Osteocyte (in vitro differentiated cells): ENCODE results near the gene SNCB. TPM values are rescaled to one million over a fixed set of nuclear protein-coding genes. Genes with fewer than 3 reads are reported as not detected.

Experiments
- DNase-seq: peaks from one replicate; pipeline ENCODE4 v3.0.0; 2021; ENCODE audit warnings: mixed read lengths; ENCODE audit not compliant: unreplicated experiment; ENCODE audit errors: extremely low spot score
- H3K27ac Mint-ChIP-seq: one replicate; pipeline ENCODE4 v1.8.0; 2021; ENCODE audit warnings: mild to moderate bottlenecking, mixed read lengths; ENCODE audit not compliant: unreplicated experiment
- H3K27me3 Mint-ChIP-seq: one replicate; pipeline ENCODE4 v1.8.0; 2021; ENCODE audit warnings: mixed read lengths; ENCODE audit not compliant: unreplicated experiment
- H3K36me3 Mint-ChIP-seq: one replicate; pipeline ENCODE4 v1.8.0; 2021; ENCODE audit warnings: mixed read lengths; ENCODE audit not compliant: unreplicated experiment
- H3K4me1 Mint-ChIP-seq: one replicate; pipeline ENCODE4 v1.8.0; 2021; ENCODE audit warnings: mixed read lengths; ENCODE audit not compliant: unreplicated experiment
- H3K4me3 Mint-ChIP-seq: one replicate; pipeline ENCODE4 v1.8.0; 2021; ENCODE audit warnings: mild to moderate bottlenecking, moderate library complexity, mixed read lengths; ENCODE audit not compliant: unreplicated experiment
- H3K9me3 Mint-ChIP-seq: one replicate; pipeline ENCODE4 v1.8.0; 2021; ENCODE audit warnings: mixed read lengths; ENCODE audit not compliant: unreplicated experiment
- CTCF ChIP-seq: fragments of 200-600 bp; sonication (generic); IDR thresholded peaks from 2 replicates; pipeline ENCODE4 v1.5.0; 2021; ENCODE audit warnings: antibody characterized with exemption, mild to moderate bottlenecking, moderate library complexity
- total RNA-seq: library from RNA; stranded (reverse); gene quantifications from 2 replicates; pipeline ENCODE4 v1.2.1, GENCODE V29; 2021

Gene SNCB
- total RNA-seq, 1 donor from 2014 or later = not detected

- H3K27ac Mint-ChIP-seq = peak overlapping the region; percentile 48
- DNase-seq = no peak
- H3K27me3 Mint-ChIP-seq = peaks cover 2% of the 10 kb centered on the region
- H3K4me3 Mint-ChIP-seq = no peak overlapping the region
- peaks cover 14% of the 10 kb centered on the region for H3K4me1 Mint-ChIP-seq
- H3K9me3 Mint-ChIP-seq = no peaks in the 10 kb centered on the region
- H3K36me3 Mint-ChIP-seq = peaks cover 5% of the 10 kb centered on the region
- TF ChIP-seq CTCF = no peak
Observed at GRCh38 chr5:176658817-176659511, 28.6 kb upstream of the SNCB start.

- peak; percentile 83 for TF ChIP-seq CTCF
- no peak overlapping the region for H3K27ac Mint-ChIP-seq
- H3K36me3 Mint-ChIP-seq = peaks cover 12% of the 10 kb centered on the region
- DNase-seq = no peak
- no peak overlapping the region for H3K4me3 Mint-ChIP-seq
- H3K4me1 Mint-ChIP-seq = peaks cover 14% of the 10 kb centered on the region
- no peaks in the 10 kb centered on the region for H3K9me3 Mint-ChIP-seq
- H3K27me3 Mint-ChIP-seq = no peaks in the 10 kb centered on the region
Observed at GRCh38 chr5:176658007-176658599, 27.8 kb upstream of the SNCB start.

- Mint-ChIP-seq H3K27ac (no peak overlapping the region), H3K27me3 (no peaks in the 10 kb centered on the region), H3K9me3 (no peaks in the 10 kb centered on the region), H3K4me1 (peaks cover 14% of the 10 kb centered on the region), H3K36me3 (peaks cover 11% of the 10 kb centered on the region), H3K4me3 (no peak overlapping the region)
- no peak for TF ChIP-seq CTCF
- no peak for DNase-seq
Observed at GRCh38 chr5:176656467-176656990, 26.2 kb upstream of the SNCB start.

GRCh38 chr5:176654856-176655255 is 24.5 kb upstream of the SNCB start:
- peaks cover 16% of the 10 kb centered on the region for H3K4me1 Mint-ChIP-seq
- TF ChIP-seq CTCF = no peak
- no peak overlapping the region for H3K27ac Mint-ChIP-seq
- H3K36me3 Mint-ChIP-seq = peaks cover 11% of the 10 kb centered on the region
- no peak overlapping the region for H3K4me3 Mint-ChIP-seq
- no peaks in the 10 kb centered on the region for H3K27me3 Mint-ChIP-seq
- no peak for DNase-seq
- H3K9me3 Mint-ChIP-seq = no peaks in the 10 kb centered on the region
